ENCODE data around the gene GGT1. TPM values are rescaled to one million over a fixed set of nuclear protein-coding genes. Genes with fewer than 3 reads are reported as not detected.

Gene GGT1
- total and polyA plus RNA-seq, 2 of the 8 experiments (the other 6 are each of a cell fraction or from before 2014, with no cell fraction given) = 14.4 to 29.2 TPM

- CTCF ChIA-PET (ENCODE audit: partially characterized antibody) = interaction anchor here (1.1 kb wide), 1 partner anchor 12 kb away, joined by 3 read pairs; no protein-coding TSS in a partner anchor
- H4K5ac ChIP-seq (ENCODE audit: insufficient read length, low read depth, low read length) = no peak overlapping the region
- POLR2A ChIA-PET (ENCODE audit: partially characterized antibody) = interaction anchor here (0.8 to 4.4 kb wide), 5 partner anchors 7 to 40 kb away, joined by 3 to 38 read pairs (median 18); partner anchors contain the start of genes GUCD1, LRRC75B and SNRPD3
- no peak overlapping the region for H2BK120ac ChIP-seq (replicated peaks; ENCODE audit: low read depth, low read length)
- no peak overlapping the region for H3K9ac ChIP-seq (replicated peaks in 1 of 4; ENCODE audit: extremely low read depth in 1 of 4, low read depth in 3 of 4, low read length in 3 of 4)
- DNase-seq (ENCODE audit: low read depth in 1 of 2, low spot score in 2 of 2) (no peak), FAIRE-seq (no peak)
- H2BK15ac ChIP-seq (ENCODE audit: low read length) = no peak overlapping the region
- no peak overlapping the region for H3K14ac ChIP-seq (ENCODE audit: insufficient read length)
- no peak overlapping the region for H2AFZ ChIP-seq (ENCODE audit: low read length)
- H2BK20ac ChIP-seq (ENCODE audit: low read length) = no peak overlapping the region
- no peak overlapping the region for H3K4me2 ChIP-seq (ENCODE audit: insufficient read depth in 1 of 2, low read depth in 2 of 2, low read length in 2 of 2)
- H2BK12ac ChIP-seq (ENCODE audit: low read depth, low read length) = no peak overlapping the region
- H2AK5ac ChIP-seq (ENCODE audit: low read depth, low read length) = no peak overlapping the region
- no peak overlapping the region for H2BK5ac ChIP-seq (ENCODE audit: low read depth, low read length)
- no peak for TF ChIP-seq CBX8 (IDR thresholded peaks at IDR 0.05; ENCODE audit: borderline replicate concordance, low read depth, low read length)
- no peak for TF ChIP-seq SIN3A (conservative IDR thresholded peaks at IDR 0.05 in 1 of 2, IDR thresholded peaks at IDR 0.05 in 1 of 2; ENCODE audit: low read depth in 1 of 2, low read length in 2 of 2)
- no peak for TF ChIP-seq USF2 (IDR thresholded peaks at IDR 0.05; ENCODE audit: low read length)
- TF ChIP-seq SUZ12 (IDR thresholded peaks at IDR 0.05; ENCODE audit: low read length) = no peak
- no peak for TF ChIP-seq POLR2AphosphoS5 (IDR thresholded peaks at IDR 0.05; ENCODE audit: low read depth, low read length)
- no peak for TF ChIP-seq RNF2 (IDR thresholded peaks at IDR 0.05; ENCODE audit: borderline replicate concordance, low read depth, low read length, missing control alignments, poor library complexity, severe bottlenecking)
- TF ChIP-seq NANOG (IDR thresholded peaks at IDR 0.05; ENCODE audit: insufficient read depth, low read depth, low read length, poor library complexity, severe bottlenecking) = no peak
- no peak overlapping the region for H3K27ac ChIP-seq (ENCODE audit: low read depth, low read length)
- H3K4ac ChIP-seq (replicated peaks; ENCODE audit: insufficient read length, low read depth, low read length) = no peak overlapping the region
- no peak overlapping the region for H4K91ac ChIP-seq (replicated peaks; ENCODE audit: insufficient read length, low read length)
- H3K18ac ChIP-seq (ENCODE audit: extremely low read depth, low read length) = no peak overlapping the region
- no peaks in the 10 kb centered on the region for H3K23me2 ChIP-seq (ENCODE audit: low read depth, low read length)
- H3K4me1 ChIP-seq (replicated peaks in 1 of 4; ENCODE audit: control insufficient read depth in 3 of 4, insufficient read depth in 4 of 4, low read length in 3 of 4) = no peaks in the 10 kb centered on the region
- WGBS, 2 experiments (ENCODE audit: extremely low coverage in 1 of 2, insufficient coverage in 1 of 2, insufficient read length in 1 of 2, insufficient replicate concordance in 2 of 2, low coverage in 1 of 2, low lambda C conversion rate in 2 of 2, missing lambda C conversion rate in 1 of 2) = 69% methylated on average over 3 of the region's 3 CpGs; no CpG with 5 or more reads in 1 of the 2 experiments
- no peak overlapping the region for H3K23ac ChIP-seq (ENCODE audit: insufficient read length)
- H3K4me3 ChIP-seq (ENCODE audit: extremely low read depth in 1 of 4, insufficient read depth in 2 of 4, low read depth in 3 of 4, low read length in 4 of 4) = no peak overlapping the region
- H3K27me3 ChIP-seq (replicated peaks in 1 of 4; ENCODE audit: control insufficient read depth in 3 of 4, extremely low read depth in 1 of 4, insufficient read depth in 3 of 4, low read length in 3 of 4) = no peaks in the 10 kb centered on the region
- H3K36me3 ChIP-seq (ENCODE audit: control insufficient read depth in 2 of 4, insufficient read depth in 4 of 4, low read length in 3 of 4) = peaks cover 0 to 5% (median under 1%) of the 10 kb centered on the region in 4 experiments; a peak in 3 of 8 replicates
- no peaks in the 10 kb centered on the region for H3K79me2 ChIP-seq (ENCODE audit: control insufficient read depth in 1 of 2, insufficient read depth in 2 of 2, low read length in 2 of 2)
- no peaks in the 10 kb centered on the region for H3K9me3 ChIP-seq (ENCODE audit: insufficient read depth in 2 of 2, low read depth in 1 of 2, low read length in 1 of 2)
- H3K56ac ChIP-seq (replicated peaks; ENCODE audit: insufficient read length, low read depth, low read length) = no peak overlapping the region
- no peak overlapping the region for H4K8ac ChIP-seq (ENCODE audit: extremely low read depth, insufficient read depth, low read length)
- peaks cover 0 to 2% of the 10 kb centered on the region in 2 experiments for H4K20me1 ChIP-seq (replicated peaks in 1 of 2; ENCODE audit: control insufficient read depth in 1 of 2, insufficient read depth in 2 of 2, low read length in 2 of 2)
- no peaks in the 10 kb centered on the region; the same call in 1 of the 2 replicates for H3K79me1 ChIP-seq (ENCODE audit: low read depth, low read length)
Measured at GRCh38 chr22:24585461-24585860, 17.5 kb upstream of the GGT1 start.

Measured in H1 (cell line).